ENCODE measurements around the gene CDKL5.

Gene CDKL5

GRCh38 chrX:18630934-18631333 is 205.5 kb downstream of the CDKL5 start:
- Histone ChIP-seq H3K27me3 (ENCODE audit: insufficient read depth, poor library complexity, severe bottlenecking) (no peaks in the 10 kb centered on the region), H3K27ac (replicated peaks) (no peak overlapping the region), H3K4me3 (replicated peaks; ENCODE audit: insufficient read depth, low read length) (no peak overlapping the region)
- TF ChIP-seq REST (IDR thresholded peaks at IDR 0.05; ENCODE audit: insufficient replicate concordance, low read depth) (no peak), SPI1 (IDR thresholded peaks at IDR 0.05; ENCODE audit: borderline replicate concordance, low read depth) (no peak), POLR2AphosphoS5 (IDR thresholded peaks at IDR 0.05; ENCODE audit: low read depth) (no peak), GABPA (IDR thresholded peaks at IDR 0.05; ENCODE audit: low read depth) (no peak), CTCF (IDR thresholded peaks at IDR 0.05; ENCODE audit: insufficient read depth, low read length) (no peak)
- no peak for DNase-seq (ENCODE audit: low read depth in 1 of 2, low spot score in 1 of 2)

- no peak for DNase-seq (ENCODE audit: low read depth in 1 of 2, low spot score in 1 of 2)
- H3K4me3 ChIP-seq (replicated peaks; ENCODE audit: insufficient read depth, low read length) = no peak overlapping the region
- TF ChIP-seq REST (IDR thresholded peaks at IDR 0.05; ENCODE audit: insufficient replicate concordance, low read depth) (no peak), GABPA (IDR thresholded peaks at IDR 0.05; ENCODE audit: low read depth) (no peak), CTCF (IDR thresholded peaks at IDR 0.05; ENCODE audit: insufficient read depth, low read length) (no peak), POLR2AphosphoS5 (IDR thresholded peaks at IDR 0.05; ENCODE audit: low read depth) (no peak), SPI1 (IDR thresholded peaks at IDR 0.05; ENCODE audit: borderline replicate concordance, low read depth) (no peak)
- no peak overlapping the region for H3K27ac ChIP-seq (replicated peaks)
- H3K27me3 ChIP-seq (ENCODE audit: insufficient read depth, poor library complexity, severe bottlenecking) = no peaks in the 10 kb centered on the region
Observed at GRCh38 chrX:18638398-18638797, 213.0 kb downstream of the CDKL5 start.

GRCh38 chrX:18639280-18639679 is 213.9 kb downstream of the CDKL5 start:
- DNase-seq (ENCODE audit: low read depth in 1 of 2, low spot score in 1 of 2) = no peak
- no peak overlapping the region for H3K27ac ChIP-seq (replicated peaks)
- no peak overlapping the region for H3K4me3 ChIP-seq (replicated peaks; ENCODE audit: insufficient read depth, low read length)
- no peaks in the 10 kb centered on the region for H3K27me3 ChIP-seq (ENCODE audit: insufficient read depth, poor library complexity, severe bottlenecking)
- TF ChIP-seq REST (IDR thresholded peaks at IDR 0.05; ENCODE audit: insufficient replicate concordance, low read depth) (no peak), GABPA (IDR thresholded peaks at IDR 0.05; ENCODE audit: low read depth) (no peak), POLR2AphosphoS5 (IDR thresholded peaks at IDR 0.05; ENCODE audit: low read depth) (no peak), CTCF (IDR thresholded peaks at IDR 0.05; ENCODE audit: insufficient read depth, low read length) (no peak), SPI1 (IDR thresholded peaks at IDR 0.05; ENCODE audit: borderline replicate concordance, low read depth) (no peak)
